NCI-H2107 (cell line): Measurements from ENCODE around the gene CYB5R3.
"Not testable (repeated sequence)": the region's sequence is repeated elsewhere in the genome, so short reads cannot be mapped to it uniquely, and the experiment has no call there.

Experiments
- DNase-seq: peaks from one replicate; lab custom pipeline; 2025; lab: John Stamatoyannopoulos, UW

The CYB5R3 gene

DNA sequence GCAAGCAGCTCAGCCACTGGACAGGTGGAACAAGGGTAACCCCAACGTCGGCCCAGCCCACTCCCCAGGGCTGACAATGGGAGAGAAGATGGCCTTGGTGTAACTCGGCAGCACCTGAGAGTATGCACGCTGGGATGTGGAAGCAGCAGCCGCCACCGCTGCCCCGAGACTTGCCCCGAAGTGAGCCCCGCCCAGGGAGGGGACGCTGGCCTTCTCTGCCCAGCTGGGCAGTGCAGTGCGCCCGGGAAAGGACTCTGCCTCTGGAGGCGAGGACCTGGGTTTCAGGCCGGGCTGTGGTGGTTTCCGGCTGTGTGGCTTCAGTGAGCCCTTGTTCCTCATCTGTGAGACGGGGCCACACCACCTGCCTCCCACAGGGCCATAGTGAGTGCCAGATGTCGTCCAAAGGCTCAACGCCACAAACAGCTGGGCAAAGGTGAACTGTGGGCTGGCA, 25.9 kb downstream of the CYB5R3 start:
- DNase-seq, result no peak

DNA sequence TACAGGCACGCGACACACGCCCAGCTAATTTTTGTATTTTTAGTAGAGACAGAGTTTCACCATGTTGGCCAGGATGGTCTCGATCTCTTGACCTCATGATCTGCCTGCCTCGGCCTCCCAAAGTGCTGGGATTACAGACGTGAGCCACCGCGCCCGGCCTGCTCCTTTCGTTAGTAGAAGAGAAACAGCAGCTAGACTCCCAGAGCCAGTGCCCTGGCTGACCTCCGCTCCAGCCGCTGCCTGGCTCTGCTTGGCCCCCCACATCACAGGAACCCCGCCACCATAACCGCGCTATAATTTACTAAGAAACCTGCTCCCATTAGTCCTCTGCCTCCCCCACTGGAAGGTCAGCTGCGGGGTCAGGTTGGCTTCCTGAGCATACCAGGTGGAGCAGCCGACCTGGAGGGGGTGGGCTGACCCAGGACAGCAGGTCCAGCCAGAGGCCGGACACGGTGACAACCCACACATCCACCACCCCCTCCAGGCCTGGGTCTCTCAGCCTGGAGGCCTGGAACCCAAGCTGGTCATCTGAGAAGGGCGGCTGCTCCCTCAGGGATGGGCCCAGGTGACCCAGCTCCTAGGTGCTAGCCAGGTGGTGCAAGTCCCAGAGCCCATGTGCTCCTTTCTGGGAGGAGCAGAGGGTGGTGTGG, 27.0 kb downstream of the CYB5R3 start:
- DNase-seq, result no peak

DNA sequence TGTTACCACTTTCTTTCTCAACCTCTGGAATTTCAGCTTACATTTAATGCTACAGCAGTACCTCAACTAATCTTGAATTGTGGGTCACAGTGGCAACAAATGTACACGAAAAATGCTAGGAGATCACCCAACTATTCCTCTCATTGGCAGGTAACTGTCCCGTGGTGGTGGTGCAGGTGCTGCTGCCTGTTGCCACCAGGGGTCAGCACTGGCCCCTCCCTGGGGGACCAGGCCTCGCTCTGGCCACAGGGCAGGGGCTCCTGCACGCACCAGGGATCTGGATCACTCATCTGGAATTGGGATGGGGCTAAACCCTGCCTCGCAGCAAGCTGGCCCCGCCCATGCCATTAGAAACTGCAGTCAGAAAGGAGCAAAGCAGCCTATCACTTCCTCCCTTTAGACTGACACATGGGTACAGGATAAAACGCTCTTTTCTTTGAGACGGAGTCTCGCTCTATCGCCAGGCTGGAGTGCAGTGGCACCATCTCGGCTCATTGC, 27.6 kb downstream of the CYB5R3 start:
- DNase-seq, result no peak

- DNase-seq, result no peak
Measured at GRCh38 chr22:42620084-42620483, 29.1 kb downstream of the CYB5R3 start.

DNA sequence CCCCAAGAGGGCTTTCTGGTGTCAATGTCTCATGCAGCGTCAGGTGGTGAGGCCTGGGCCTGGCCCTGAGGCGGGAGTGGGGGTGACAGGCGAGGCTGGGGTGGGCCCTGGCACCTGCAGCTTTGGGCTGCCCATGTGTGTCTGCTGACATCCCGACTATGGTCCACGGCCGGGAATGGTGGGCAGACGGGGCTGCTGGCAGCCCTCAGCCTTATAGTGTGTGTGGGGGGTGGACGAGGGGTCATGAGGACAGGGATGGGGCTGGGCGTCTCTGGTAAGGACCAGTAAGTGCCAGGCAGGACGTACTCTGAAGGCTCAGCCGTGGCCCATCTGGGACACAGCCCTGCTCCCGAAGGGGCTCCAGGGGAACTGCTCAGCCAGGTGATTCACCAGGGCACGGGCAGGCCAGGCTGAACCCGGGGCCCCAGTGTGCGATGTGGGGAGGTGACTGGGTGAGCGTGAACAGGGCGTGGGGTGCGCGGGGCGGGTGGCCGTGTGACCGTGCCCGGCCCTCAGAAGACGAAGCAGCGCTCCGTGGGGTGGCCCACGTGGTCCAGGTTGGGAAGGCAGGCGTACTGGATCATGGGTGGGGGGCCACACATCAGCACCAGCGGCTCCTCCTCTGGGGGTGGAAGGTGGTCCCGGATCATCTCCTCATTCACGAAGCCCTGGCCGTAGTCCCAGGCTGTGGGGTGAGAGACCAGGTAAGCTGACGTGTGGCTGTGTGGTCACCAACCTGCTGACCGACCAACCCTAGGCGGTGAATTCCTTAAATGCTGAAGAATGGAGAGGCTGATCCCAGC, 29.7 kb downstream of the CYB5R3 start:
- DNase-seq, result no peak

DNA sequence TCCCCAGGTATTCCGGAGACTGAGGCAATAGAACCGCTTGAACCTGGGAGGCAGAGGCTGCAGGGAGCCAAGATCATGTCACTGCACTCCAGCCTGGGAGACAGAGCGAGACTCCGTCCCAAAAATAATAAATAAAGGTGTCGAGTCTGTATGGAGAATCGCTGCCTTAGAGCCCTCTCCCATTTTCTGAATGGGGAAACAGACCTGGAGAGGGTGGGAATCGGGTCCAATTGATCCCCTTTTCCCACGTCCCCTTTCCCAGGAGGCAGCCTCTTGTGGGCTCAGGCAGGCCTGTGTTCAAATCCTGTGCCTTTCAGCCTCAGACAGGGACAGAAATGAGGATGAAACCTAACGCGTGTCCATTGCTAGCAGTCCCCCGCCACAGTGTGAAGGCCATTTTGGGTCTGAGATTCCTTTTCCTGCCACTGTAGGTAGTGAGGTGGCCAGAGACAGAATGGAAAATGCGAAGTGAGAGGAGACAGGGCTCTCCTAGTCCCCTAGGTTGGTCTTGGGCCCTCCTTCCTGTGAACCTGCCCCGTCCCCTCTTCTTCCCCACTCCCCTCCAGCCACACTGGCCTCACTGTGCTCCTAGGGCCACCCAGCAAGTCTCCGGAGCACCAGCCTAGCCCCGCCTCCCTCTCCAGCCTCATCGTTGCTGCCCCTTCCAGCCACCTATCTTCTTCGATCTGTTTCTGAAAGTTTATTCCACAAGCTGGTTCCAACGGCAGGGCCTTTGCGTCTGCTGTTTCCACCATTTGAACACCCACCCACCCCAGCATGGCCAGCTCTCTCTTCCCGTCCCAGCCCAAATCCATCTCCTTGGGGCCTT, 31.8 kb downstream of the CYB5R3 start:
- no peak for DNase-seq

GRCh38 chr22:42615860-42616175, 33.4 kb downstream of the CYB5R3 start:
- not testable (repeated sequence) for DNase-seq

GRCh38 chr22:42615092-42615859, 33.9 kb downstream of the CYB5R3 start:
- DNase-seq, result peak; percentile 66

- peak; percentile 91 for DNase-seq
Measured at GRCh38 chr22:42614312-42615091, 34.7 kb downstream of the CYB5R3 start, which contains the start of gene POLDIP3. TSS of gene POLDIP3 (minus strand) at chr22:42614883. CDS start at chr22:42614857, 26 bp downstream.

DNA sequence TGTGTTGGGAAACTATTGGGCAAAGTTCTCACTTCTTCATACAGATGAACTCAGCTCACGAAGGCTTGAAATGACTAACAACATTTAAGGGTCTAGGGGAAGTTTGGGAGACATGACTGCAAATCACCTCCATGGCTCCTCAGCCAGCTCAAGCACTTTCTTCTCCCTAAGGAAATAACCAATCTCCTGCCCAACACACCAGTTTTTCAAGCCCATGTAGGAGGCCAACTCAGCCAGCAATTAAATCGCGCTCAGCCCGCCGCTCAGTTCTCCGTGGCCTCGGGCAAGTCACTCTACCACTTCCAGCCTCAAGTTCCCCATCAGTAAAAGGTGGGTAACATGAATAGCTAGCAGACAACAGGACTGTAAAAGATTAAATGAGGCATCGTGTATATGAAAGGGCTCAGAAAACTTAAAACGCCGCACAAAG, 35.3 kb downstream of the CYB5R3 start:
- no peak for DNase-seq

- no peak for DNase-seq
Measured at GRCh38 chr22:42612336-42612735, 36.9 kb downstream of the CYB5R3 start.

DNA sequence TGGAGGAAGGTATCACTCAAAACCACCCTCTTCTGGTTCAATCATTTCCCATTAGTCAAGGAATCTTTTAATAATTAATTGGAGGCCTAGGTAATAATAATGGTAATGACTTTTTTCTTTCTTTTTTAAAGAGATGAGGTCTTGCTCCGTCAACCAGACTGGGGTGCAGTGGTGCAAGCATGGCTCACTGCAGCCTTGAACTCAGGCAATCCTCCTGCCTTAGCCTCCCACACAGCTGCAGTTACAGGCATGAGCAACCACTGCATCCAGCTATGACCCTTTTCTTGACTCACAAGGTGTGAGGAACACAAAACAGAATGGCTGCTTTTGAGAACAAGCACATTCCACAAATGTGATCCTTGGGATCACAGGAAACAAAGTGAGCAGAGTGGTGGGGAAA, 38.1 kb downstream of the CYB5R3 start:
- no peak for DNase-seq

- no peak for DNase-seq
Measured at GRCh38 chr22:42610186-42610585, 39.0 kb downstream of the CYB5R3 start.

- no peak for DNase-seq
Measured at GRCh38 chr22:42608823-42609361, 40.3 kb downstream of the CYB5R3 start.

- no peak for DNase-seq
Measured at GRCh38 chr22:42608136-42608822, 40.9 kb downstream of the CYB5R3 start.

DNA sequence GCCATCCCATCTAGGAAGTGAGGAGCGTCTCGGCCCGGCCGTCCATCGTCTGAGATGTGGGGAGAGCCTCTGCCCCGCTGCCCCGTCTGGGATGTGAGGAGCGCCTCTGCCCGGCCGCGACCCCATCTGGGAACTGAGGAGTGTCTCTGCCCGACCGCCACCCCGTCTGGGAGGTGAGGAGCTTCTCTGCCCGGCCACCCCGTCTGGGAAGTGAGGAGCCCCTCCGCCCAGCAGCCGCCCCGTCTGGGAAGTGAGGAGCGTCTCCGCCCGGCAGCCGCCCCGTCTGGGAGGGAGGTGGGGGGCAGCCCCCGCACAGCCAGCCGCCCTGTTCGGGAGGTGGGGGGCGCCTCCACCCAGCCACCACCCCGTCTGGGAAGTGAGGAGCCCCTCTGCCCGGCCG, 41.6 kb downstream of the CYB5R3 start:
- DNase-seq, result not testable (repeated sequence)

DNA sequence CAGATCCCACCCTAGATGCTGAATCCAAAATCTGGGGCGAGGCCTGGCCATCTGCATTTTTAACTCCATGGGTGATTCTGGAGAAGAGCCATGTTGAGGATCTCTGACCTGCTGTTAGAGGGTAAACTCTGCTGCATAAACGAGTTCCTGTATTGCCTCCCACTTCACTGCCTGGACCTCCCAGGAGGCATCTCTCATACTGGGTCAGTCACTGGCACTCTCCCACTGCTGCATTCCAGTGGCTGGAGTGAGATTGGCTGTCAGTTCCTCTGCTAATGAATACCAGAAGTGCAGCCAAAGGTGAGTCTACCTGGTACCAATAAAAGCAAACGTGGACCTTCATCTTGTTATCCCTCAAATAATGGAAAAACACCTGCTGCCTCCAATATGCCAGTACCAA, 44.8 kb downstream of the CYB5R3 start:
- DNase-seq, result no peak

- no peak for DNase-seq
Measured at GRCh38 chr22:42603427-42603826, 45.8 kb downstream of the CYB5R3 start.

DNA sequence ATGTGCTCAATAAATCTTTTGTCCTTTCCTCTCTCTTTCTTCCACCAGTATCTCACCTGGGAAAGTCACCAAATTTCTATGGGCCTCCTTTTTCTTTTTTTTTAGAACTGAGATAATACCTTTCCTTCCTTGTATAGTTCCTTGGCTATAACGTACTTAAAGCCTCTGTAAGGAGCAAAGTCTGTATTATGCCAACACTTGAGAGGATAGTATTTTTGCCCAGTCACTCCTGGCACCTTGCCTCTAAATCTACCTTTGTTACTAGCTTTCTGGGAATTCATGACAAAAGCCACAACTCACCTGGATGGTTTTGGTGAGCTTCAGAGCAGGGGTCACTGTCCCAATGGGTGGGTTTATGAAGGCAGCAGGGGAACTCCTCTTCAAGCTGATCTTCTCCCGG, 46.7 kb downstream of the CYB5R3 start:
- no peak for DNase-seq

GRCh38 chr22:42601879-42602465, 47.2 kb downstream of the CYB5R3 start:
- no peak for DNase-seq
